Fibroblast of villous mesenchyme (primary cell): Measurements from ENCODE around the gene TRIM37. TPM values are rescaled to one million over a fixed set of nuclear protein-coding genes. Genes with fewer than 3 reads are reported as not detected.
"Not testable (repeated sequence)": the region's sequence is repeated elsewhere in the genome, so short reads cannot be mapped to it uniquely, and the experiment has no call there.

Experiments
- DNase-seq: peaks from one replicate; pipeline ENCODE4 v3.0.0-alpha.2; 2010; ENCODE audit warnings: low read depth
- H3K4me3 ChIP-seq: 2 replicates; pipeline ENCODE4 v1.5.1; 2011; ENCODE audit warnings: low read depth, mild to moderate bottlenecking, low read length
- total RNA-seq: library from RNA; depleted of rRNA; stranded (reverse); fragments of >200 nt; gene quantifications from 2 replicates; pipeline ENCODE4 v1.2.3, GENCODE V29; 2012
- TF ChIP-seq, protein P1 (sequence below): IDR thresholded peaks from 2 replicates; pipeline ENCODE4 v1.5.1; 2012; ENCODE audit warnings: low read depth, mild to moderate bottlenecking, low read length; ENCODE audit not compliant: insufficient read depth

The TRIM37 gene
- total RNA-seq, 1 donor: 62.6 TPM

DNA sequence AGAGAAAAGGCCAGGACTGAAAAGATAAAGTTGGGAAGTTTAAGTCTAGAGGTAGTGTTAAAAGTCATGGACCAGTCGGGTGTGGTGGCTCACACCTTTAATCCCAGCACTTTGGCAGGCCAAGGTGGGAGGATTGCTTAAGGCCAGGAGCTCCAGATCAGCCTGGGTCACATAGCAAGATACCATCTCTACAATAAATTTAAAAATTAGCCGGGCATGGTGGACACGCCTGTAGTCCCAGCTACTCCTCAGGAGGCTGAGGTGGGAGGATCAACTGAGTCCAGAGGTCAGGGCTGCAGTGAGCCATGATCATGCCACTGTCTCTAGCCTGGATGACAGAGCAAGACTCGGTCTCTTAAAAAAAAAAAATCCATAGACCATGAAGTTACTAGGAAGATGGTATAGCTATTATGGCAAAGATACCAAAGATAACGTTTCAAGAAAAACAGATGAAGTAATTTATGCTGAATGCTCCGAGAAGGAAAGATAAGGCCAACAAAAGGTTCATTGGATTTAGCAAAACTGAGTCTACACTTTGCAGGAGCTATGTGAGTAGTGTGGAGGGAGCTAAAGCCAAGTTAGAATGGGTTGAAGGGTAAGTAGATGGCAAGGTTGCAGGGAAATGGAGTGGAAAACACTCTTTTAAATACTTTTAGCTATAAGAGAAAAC, 11.7 kb downstream of the TRIM37 start:
- no peak overlapping the region for H3K4me3 ChIP-seq
- no peak for DNase-seq
- TF ChIP-seq, protein P1, sequence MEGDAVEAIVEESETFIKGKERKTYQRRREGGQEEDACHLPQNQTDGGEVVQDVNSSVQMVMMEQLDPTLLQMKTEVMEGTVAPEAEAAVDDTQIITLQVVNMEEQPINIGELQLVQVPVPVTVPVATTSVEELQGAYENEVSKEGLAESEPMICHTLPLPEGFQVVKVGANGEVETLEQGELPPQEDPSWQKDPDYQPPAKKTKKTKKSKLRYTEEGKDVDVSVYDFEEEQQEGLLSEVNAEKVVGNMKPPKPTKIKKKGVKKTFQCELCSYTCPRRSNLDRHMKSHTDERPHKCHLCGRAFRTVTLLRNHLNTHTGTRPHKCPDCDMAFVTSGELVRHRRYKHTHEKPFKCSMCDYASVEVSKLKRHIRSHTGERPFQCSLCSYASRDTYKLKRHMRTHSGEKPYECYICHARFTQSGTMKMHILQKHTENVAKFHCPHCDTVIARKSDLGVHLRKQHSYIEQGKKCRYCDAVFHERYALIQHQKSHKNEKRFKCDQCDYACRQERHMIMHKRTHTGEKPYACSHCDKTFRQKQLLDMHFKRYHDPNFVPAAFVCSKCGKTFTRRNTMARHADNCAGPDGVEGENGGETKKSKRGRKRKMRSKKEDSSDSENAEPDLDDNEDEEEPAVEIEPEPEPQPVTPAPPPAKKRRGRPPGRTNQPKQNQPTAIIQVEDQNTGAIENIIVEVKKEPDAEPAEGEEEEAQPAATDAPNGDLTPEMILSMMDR: no peak

DNA sequence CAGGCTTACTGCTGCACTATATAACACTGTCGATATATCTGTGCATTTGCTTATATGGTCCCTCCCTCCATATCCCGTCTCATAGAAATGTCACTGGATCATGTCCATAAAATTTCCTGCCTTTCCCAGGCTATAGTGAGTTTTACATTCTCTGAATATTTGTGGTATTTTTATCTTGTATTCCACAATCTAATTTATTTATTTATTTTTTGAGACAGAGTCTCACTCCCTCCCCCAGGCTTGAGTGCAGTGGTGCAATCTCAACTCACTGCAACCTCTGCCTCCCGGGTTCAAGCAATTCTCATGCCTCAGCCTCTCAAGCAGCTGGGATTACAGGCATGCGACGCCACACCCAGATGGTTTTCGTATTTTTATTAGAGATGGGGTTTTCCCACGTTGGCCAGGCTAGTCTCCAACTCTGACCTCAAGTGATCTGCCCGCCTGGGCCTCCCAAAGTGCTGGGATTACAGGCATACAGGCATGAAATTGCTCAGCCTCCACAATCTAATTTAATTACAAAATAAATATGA, 12.9 kb downstream of the TRIM37 start:
- peak; percentile 99 for DNase-seq
- H3K4me3 ChIP-seq: no peak overlapping the region
- TF ChIP-seq, protein P1: no peak

DNA sequence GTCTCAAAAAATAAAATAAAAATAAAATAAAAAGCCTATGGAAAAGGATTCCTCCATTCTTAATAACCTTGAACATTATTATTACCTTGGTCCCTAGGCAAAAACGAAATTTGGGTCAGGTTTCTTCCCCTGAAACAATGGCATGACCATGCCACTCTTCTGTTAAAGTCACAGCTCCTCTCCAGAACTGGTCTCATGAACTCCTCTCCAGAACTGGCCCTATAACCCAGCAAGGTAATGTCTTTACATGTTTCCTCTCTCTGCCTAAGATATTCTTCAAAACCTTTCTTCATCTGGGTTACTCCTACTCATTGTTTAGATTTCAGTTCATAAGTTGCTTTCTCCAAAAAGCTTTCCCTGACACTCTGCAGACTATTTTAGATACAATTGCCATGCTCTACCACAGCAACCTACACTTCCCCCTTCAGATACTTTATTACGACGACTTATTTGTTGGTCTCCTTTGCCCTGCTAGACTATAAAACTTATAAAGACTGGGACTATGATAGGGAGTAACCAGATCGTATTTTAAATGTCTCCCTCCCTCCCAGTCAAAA, 13.5 kb downstream of the TRIM37 start:
- peak overlapping the region; percentile 30 for H3K4me3 ChIP-seq
- TF ChIP-seq, protein P1: no peak

DNA sequence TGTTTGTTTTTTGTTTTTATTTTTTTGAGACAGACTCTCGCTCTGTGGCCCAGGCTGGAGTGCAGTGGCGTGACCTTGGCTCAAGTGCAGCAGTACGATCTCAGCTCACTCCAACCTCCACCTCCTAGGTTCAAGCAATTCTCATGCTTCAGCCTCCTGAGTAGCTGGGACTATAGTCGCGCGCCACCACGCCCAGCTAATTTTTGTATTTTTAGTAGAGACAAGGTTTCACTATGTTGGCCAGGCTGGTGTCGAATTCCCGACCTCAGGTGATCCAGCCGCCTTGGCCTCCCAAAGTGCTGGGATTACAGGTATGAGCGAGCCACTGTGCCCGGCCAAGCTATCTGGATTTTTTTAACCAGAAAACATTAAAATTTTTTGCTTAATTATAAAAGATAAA, 16.1 kb downstream of the TRIM37 start:
- not testable (repeated sequence) for H3K4me3 ChIP-seq, DNase-seq

More for the DNA sequence above, 13.5 kb downstream of the TRIM37 start:
- no peak for DNase-seq

DNA sequence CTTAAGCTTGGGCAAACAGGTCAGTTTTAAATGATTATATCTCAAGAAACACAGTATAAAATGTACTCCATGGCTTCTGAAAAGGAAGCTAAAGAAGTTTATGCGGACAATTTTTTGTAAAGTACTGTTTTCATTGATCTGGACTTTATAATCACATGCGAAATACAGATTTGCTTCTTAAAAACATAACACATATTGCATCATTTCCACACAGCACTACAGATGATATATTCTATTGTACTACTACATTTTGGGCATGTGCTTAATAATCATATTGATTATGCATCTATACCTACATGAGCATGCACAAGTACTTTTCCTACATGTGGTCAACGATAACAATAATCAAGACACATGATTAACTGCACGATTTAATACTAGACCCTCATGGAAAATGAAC, 22.5 kb downstream of the TRIM37 start:
- TF ChIP-seq, protein P1: no peak
- H3K4me3 ChIP-seq: no peak overlapping the region
- DNase-seq: no peak

DNA sequence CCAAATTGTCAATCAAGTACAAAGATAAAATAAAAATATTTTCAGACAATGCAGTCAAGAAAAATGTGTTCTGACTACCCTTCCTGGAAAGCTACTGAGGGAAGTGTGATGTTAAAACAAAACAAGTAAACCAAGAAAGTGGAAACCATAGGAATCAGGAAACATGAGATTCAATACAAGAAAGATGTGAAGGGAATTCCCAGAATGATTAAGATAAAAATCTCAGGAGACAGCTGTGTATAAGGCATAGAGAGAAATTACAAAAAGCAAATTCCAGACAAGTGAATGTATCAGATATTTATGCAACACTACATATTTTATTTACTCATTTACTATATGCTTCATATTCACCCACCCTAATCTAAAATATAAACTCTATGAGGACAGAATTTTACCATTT, 32.2 kb downstream of the TRIM37 start:
- H3K4me3 ChIP-seq: no peak overlapping the region
- peak; percentile 57 for DNase-seq
- TF ChIP-seq, protein P1: no peak

DNA sequence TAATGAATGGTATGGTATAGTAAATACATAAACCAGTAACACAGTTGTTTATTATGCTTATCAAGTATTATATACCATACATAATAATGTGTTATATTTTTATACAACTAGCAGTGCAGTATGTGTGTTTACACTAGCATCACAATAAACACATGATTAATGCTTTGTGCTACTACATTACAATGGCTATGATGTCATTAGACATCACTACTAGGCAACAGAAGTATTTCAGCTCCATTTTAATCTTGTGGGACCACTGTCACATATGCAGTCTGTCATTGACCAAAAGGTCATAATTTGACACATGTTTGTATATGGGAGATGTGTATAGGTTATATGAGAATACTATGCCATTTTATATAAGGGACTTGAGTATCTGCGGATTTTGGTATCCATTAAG, 32.7 kb downstream of the TRIM37 start:
- no peak for DNase-seq
- TF ChIP-seq, protein P1: no peak
- H3K4me3 ChIP-seq: no peak overlapping the region
